ENCODE measurements around the gene WDR81.

The WDR81 gene

GRCh38 chr17:1713160-1713877 lies 11.2 kb upstream of the WDR81 start:
- DNase-seq (ENCODE audit: low spot score): no peak

GRCh38 chr17:1713878-1714426 lies 10.6 kb upstream of the WDR81 start:
- no peak for DNase-seq (ENCODE audit: low spot score)

- DNase-seq (ENCODE audit: low spot score): no peak
Measured at GRCh38 chr17:1714427-1714979, 10.0 kb upstream of the WDR81 start.

- no peak for DNase-seq (ENCODE audit: low spot score)
Measured at GRCh38 chr17:1714980-1715802, 9.3 kb upstream of the WDR81 start.

- DNase-seq (ENCODE audit: low spot score): no peak
Measured at GRCh38 chr17:1715803-1716075, 8.8 kb upstream of the WDR81 start.

GRCh38 chr17:1716076-1716911 lies 8.2 kb upstream of the WDR81 start:
- peak; percentile 100 for DNase-seq (ENCODE audit: low spot score)

GRCh38 chr17:1716912-1717695 lies 7.4 kb upstream of the WDR81 start:
- peak; percentile 95 for DNase-seq (ENCODE audit: low spot score)

- DNase-seq (ENCODE audit: low spot score): no peak
Measured at GRCh38 chr17:1718362-1719165, 5.9 kb upstream of the WDR81 start.

- DNase-seq (ENCODE audit: low spot score): peak; percentile 41
Measured at GRCh38 chr17:1720856-1721386, 3.6 kb upstream of the WDR81 start.

- DNase-seq (ENCODE audit: low spot score): peak; percentile 57
Measured at GRCh38 chr17:1722022-1722421, 2.5 kb upstream of the WDR81 start.

GRCh38 chr17:1724869-1725641 lies 551 bp downstream of the WDR81 start:
- no peak for DNase-seq (ENCODE audit: low spot score)

GRCh38 chr17:1725642-1726511 lies 1.4 kb downstream of the WDR81 start:
- no peak for DNase-seq (ENCODE audit: low spot score)

- no peak for DNase-seq (ENCODE audit: low spot score)
Measured at GRCh38 chr17:1726626-1727257, 2.2 kb downstream of the WDR81 start.

GRCh38 chr17:1727258-1727789 lies 2.8 kb downstream of the WDR81 start:
- no peak for DNase-seq (ENCODE audit: low spot score)

GRCh38 chr17:1727876-1728630 lies 3.5 kb downstream of the WDR81 start:
- DNase-seq (ENCODE audit: low spot score): no peak

- DNase-seq (ENCODE audit: low spot score): no peak
Measured at GRCh38 chr17:1729966-1730325, 5.4 kb downstream of the WDR81 start.
